Endothelial cell of umbilical vein (primary cell): ENCODE results near the gene GALNT2. TPM values are rescaled to one million over a fixed set of nuclear protein-coding genes. Genes with fewer than 3 reads are reported as not detected.

Experiments used
- BruUV-seq: library from RNA; stranded (reverse); fragments of 400-500 nt; replicated peaks from 2 replicates; lab custom pipeline; 2021; lab: Mats Ljungman, UMichigan
- CTCF ChIA-PET: fragments of 300-600, 350-600 bp; sonication (Branson Sonifier 250); formaldehyde crosslinking; loops from one replicate; lab custom pipeline; 2021; ENCODE audit warnings: antibody characterized with exemption, inconsistent platforms; lab: Charles Lee
- POLR2A ChIA-PET: fragments of 300-600, 350-600 bp; sonication (Branson Sonifier 250); formaldehyde crosslinking; loops from one replicate; lab custom pipeline; 2021; ENCODE audit warnings: antibody characterized with exemption, inconsistent platforms; lab: Charles Lee
- DNase-seq: peaks from one replicate; pipeline ENCODE4 v3.0.0-alpha.2; 2011; ENCODE audit warnings: low read depth, low spot score
- FAIRE-seq: peaks from 2 replicates; lab custom pipeline; 2011; peaks lifted over from hg19 to GRCh38; lab: Jason Lieb, UNC
- H2AFZ ChIP-seq: 2 replicates; pipeline ENCODE4 v1.6.0; 2012; ENCODE audit warnings: low read depth, low read length, control low read depth, inconsistent platforms
- H3K27ac ChIP-seq: 2 replicates; pipeline ENCODE4 v1.5.1; 2011; ENCODE audit warnings: low read depth, mild to moderate bottlenecking, control low read depth, low read length, moderate library complexity; ENCODE audit not compliant: insufficient read depth
- H3K27me3 ChIP-seq, 2 experiments: 2 replicates each; pipeline versions ENCODE4 v1.6.0 to v1.6.1; 2011; ENCODE audit warnings: low read length in 2 of 2, mixed read lengths in 1 of 2; ENCODE audit not compliant: control insufficient read depth in 2 of 2, insufficient read depth in 2 of 2
- H3K36me3 ChIP-seq, 2 experiments: 2 replicates in 1 of 2; 3 replicates in 1 of 2; pipeline ENCODE4 v1.5.1; 2011; ENCODE audit warnings: low read length in 2 of 2, mild to moderate bottlenecking in 1 of 2, moderate library complexity in 1 of 2; ENCODE audit not compliant: control insufficient read depth in 2 of 2, insufficient read depth in 2 of 2; ENCODE audit errors: extremely low read depth in 1 of 2
- H3K4me1 ChIP-seq: 3 replicates; pipeline ENCODE4 v1.5.1; 2011; ENCODE audit warnings: mild to moderate bottlenecking, low read length; ENCODE audit not compliant: control insufficient read depth, insufficient read depth; ENCODE audit errors: extremely low read depth
- H3K4me2 ChIP-seq: 2 replicates; pipeline ENCODE4 v1.6.1; 2011; ENCODE audit warnings: low read length, control low read depth, mixed read lengths; ENCODE audit not compliant: insufficient read depth
- H3K4me3 ChIP-seq, 3 experiments: fragments of 200-600 bp in 1 of 3; sonication (generic), shearing (Covaris generic) in 1 of 3; replicated peaks in 1 of 3; 2 replicates each; pipeline ENCODE4 v1.5.1; 2011 to 2016; ENCODE audit warnings: control low read depth in 3 of 3, low read length in 3 of 3, mild to moderate bottlenecking in 2 of 3, inconsistent platforms in 1 of 3, low read depth in 1 of 3, moderate library complexity in 1 of 3; ENCODE audit not compliant: insufficient read depth in 1 of 3
- H3K79me2 ChIP-seq: 2 replicates; pipeline ENCODE4 v1.6.0; 2012; ENCODE audit warnings: low read length, inconsistent platforms; ENCODE audit not compliant: control insufficient read depth, insufficient read depth
- H3K9ac ChIP-seq: replicated peaks from 2 replicates; pipeline ENCODE3; 2011; ENCODE audit warnings: low read length, control low read depth; ENCODE audit not compliant: insufficient read depth; ENCODE audit errors: extremely low read depth
- H3K9me1 ChIP-seq: replicated peaks from 3 replicates; pipeline ENCODE4 v1.6.0; 2011; ENCODE audit warnings: mild to moderate bottlenecking, low read length; ENCODE audit not compliant: control insufficient read depth, insufficient read depth; ENCODE audit errors: extremely low read depth
- H3K9me3 ChIP-seq: replicated peaks from 2 replicates; pipeline ENCODE4 v1.5.1; 2012; ENCODE audit warnings: low read length, inconsistent platforms; ENCODE audit not compliant: control insufficient read depth, insufficient read depth
- H4K20me1 ChIP-seq: replicated peaks from 2 replicates; pipeline ENCODE3; 2011; ENCODE audit warnings: mild to moderate bottlenecking, low read length; ENCODE audit not compliant: control insufficient read depth, insufficient read depth; ENCODE audit errors: extremely low read depth
- CTCF ChIP-seq, 2 donors: IDR thresholded peaks; 1 replicate in 1 of 2; 2 replicates in 1 of 2; pipeline ENCODE4 v1.5.1; 2011; ENCODE audit warnings: low read length in 2 of 2, mild to moderate bottlenecking in 2 of 2, moderate library complexity in 2 of 2, control low read depth in 1 of 2, inconsistent platforms in 1 of 2, low read depth in 1 of 2; ENCODE audit not compliant: insufficient read depth in 1 of 2; ENCODE audit errors: extremely low read depth in 1 of 2
- EZH2 ChIP-seq: IDR thresholded peaks from 2 replicates; pipeline ENCODE4 v1.6.1; 2012; ENCODE audit warnings: borderline replicate concordance, low read depth, mild to moderate bottlenecking, moderate library complexity, low read length, inconsistent platforms; ENCODE audit not compliant: severe bottlenecking
- FOS ChIP-seq: IDR thresholded peaks from 2 replicates; pipeline ENCODE4 v1.6.1; 2011; ENCODE audit warnings: mild to moderate bottlenecking, low read length, moderate library complexity, borderline replicate concordance; ENCODE audit not compliant: insufficient read depth
- GATA2 ChIP-seq: IDR thresholded peaks from 2 replicates; pipeline ENCODE4 v1.7.0; 2011; ENCODE audit warnings: low read depth, mild to moderate bottlenecking, moderate library complexity, mixed read lengths, low read length; ENCODE audit not compliant: insufficient read length, insufficient read depth
- JUN ChIP-seq: IDR thresholded peaks from 2 replicates; pipeline ENCODE4 v1.6.1; 2011; ENCODE audit warnings: borderline replicate concordance, low read depth; ENCODE audit not compliant: insufficient read length, insufficient read depth
- MAX ChIP-seq: IDR thresholded peaks from 2 replicates; pipeline ENCODE4 v1.6.1; 2011; ENCODE audit not compliant: insufficient read depth, insufficient read length
- MYC ChIP-seq: IDR thresholded peaks from one replicate; pipeline ENCODE4 v1.6.1; 2011; ENCODE audit warnings: mild to moderate bottlenecking, low read depth, low read length
- POLR2A ChIP-seq: IDR thresholded peaks from 2 replicates; pipeline ENCODE4 v1.6.1; 2012; ENCODE audit warnings: low read depth, mild to moderate bottlenecking, control low read depth, low read length
- POLR2AphosphoS5 ChIP-seq: IDR thresholded peaks from 2 replicates; pipeline ENCODE4 v1.6.1; 2012; ENCODE audit warnings: low read depth, mild to moderate bottlenecking, control low read depth, low read length, moderate library complexity; ENCODE audit not compliant: insufficient read depth
- dilution Hi-C: fragments of 300-500 bp; cut with MboI; formaldehyde crosslinking; loops from one replicate; pipeline ENCODE4 v1.15.0; 2019; ENCODE audit warnings: low sequenced_read_pairs; ENCODE audit not compliant: extremely low pct_ligation_motif_present
- intact Hi-C: fragments of 100-400 bp; cut with micrococcal nuclease; formaldehyde crosslinking; loops from one replicate; pipeline ENCODE4 v1.10.0; 2022
- polyA plus RNA-seq, 4 experiments: library from polyadenylated mRNA; depleted of rRNA in 3 of 4; stranded (reverse) in 3 of 4; unstranded in 1 of 4; fragments of >200 nt; gene quantifications; 2 replicates each; pipeline versions ENCODE4 v1.2.1 to v1.2.3, GENCODE V29; 2011 to 2012; ENCODE audit warnings: missing spikeins in 1 of 4
- total RNA-seq: library from RNA; stranded (reverse); gene quantifications from 2 replicates; pipeline ENCODE4 v1.2.3, GENCODE V29; 2021

The GALNT2 gene
- total and polyA plus RNA-seq, 2 donors (not counting 3 experiments of a cell fraction or from before 2014, with no cell fraction given), result 56.3 to 77.5 TPM

GRCh38 chr1:230313453-230314141 lies 246.6 kb downstream of the GALNT2 start:
- FAIRE-seq (no peak), DNase-seq (no peak)
- H3K36me3 ChIP-seq, result no peaks in the 10 kb centered on the region
- H4K20me1 ChIP-seq, result no peaks in the 10 kb centered on the region
- H3K4me1 ChIP-seq, result no peaks in the 10 kb centered on the region
- ChIA-PET POLR2A (interaction anchor here (0.7 kb wide), 1 partner anchor 755 kb away, joined by 3 read pairs; the partner anchor contains the start of gene ABCB10), CTCF (interaction anchor here (1.4 to 1.5 kb wide), 2 partner anchors 657 to 755 kb away, joined by 3 read pairs; partner anchors contain the start of gene ABCB10)
- dilution Hi-C loops (no loop called here), intact Hi-C loops (loop anchor here (10.0 kb wide), 2 partner anchors 419 to 469 kb away; no protein-coding TSS in a partner anchor)
- no peaks in the 10 kb centered on the region for H3K27me3 ChIP-seq
- no peaks in the 10 kb centered on the region for H3K79me2 ChIP-seq
- TF ChIP-seq FOS (no peak), EZH2 (no peak), POLR2AphosphoS5 (no peak), POLR2A (no peak), GATA2 (no peak), MYC (no peak), JUN (no peak), MAX (no peak), CTCF (IDR thresholded peaks at IDR 0.05; ENCODE audit: extremely low read depth in 1 of 2, insufficient read depth in 1 of 2, low read depth in 1 of 2, low read length in 2 of 2) (no peak)
- H3K4me3 ChIP-seq, result no peak overlapping the region
- no peak overlapping the region for H2AFZ ChIP-seq
- no peaks in the 10 kb centered on the region for H3K9me3 ChIP-seq
- no peak overlapping the region for H3K4me2 ChIP-seq
- no peaks in the 10 kb centered on the region for H3K9me1 ChIP-seq
- H3K9ac ChIP-seq, result no peak overlapping the region
- no peak overlapping the region for H3K27ac ChIP-seq
- BruUV-seq, result no TSS peak
